Limb (tissue), 2 donors: ENCODE data around the gene CNOT6.

Experiments
- DNase-seq, 2 donors: peaks; one replicate each; pipeline ENCODE4 v3.0.0-alpha.2; 2016; ENCODE audit errors: extremely low spot score in 2 of 2

CNOT6 gene

DNA sequence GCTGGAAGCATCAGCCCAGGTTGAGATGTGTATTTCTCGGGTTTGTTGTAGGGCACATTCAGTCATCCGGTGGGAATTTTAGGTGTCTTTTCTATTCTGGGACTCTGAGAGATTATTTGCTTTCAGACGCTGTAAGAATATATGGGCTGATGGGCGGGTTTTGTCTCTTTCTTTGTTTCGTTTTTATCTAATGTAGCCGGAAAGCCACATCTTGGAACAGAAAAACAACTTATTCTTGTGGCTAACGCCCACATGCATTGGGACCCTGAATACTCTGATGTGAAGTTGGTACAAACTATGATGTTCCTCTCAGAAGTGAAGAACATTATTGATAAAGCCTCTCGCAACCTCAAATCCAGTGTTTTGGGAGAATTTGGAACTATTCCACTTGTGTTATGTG is 74.7 kb downstream of the CNOT6 start:
- no peak for DNase-seq

DNA sequence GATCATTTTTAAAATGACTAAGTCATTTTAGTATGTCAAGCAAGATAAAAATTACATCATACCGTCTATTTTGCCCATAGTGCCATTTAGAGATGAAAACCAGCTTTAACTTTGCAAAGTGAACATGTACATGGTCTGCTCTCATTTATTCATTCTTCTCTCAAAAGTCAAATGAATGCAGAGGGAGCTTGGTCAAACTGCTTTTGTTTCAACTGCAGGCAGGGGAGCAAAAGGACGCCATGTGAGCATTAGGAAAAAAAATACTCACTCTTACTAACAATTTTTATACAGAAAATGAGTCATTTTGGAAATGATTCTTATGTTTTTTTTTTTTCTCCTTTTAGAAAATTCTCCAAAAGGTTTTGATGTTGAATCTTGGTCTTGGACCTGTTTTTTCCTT is 81.4 kb downstream of the CNOT6 start:
- no peak for DNase-seq

GRCh38 chr5:180580681-180581080 is 86.5 kb downstream of the CNOT6 start:
- DNase-seq: no peak

DNA sequence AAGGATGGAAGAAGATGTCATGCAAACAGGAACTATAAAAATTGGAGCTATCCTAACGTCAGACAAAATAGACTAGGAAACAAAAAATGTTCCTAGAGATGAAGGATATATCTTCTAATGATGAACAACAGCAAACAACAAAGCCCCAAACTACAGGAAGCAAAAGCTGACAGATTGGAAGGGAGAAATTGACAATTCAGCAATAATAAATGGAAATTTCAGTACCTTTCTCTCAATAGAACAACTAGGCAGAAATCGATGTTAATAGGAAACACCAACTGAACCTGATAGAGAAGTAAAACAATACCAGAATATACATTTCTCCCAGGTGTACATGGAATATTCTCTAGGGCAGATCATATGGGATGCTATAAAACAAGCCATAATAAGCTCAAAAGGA is 89.6 kb downstream of the CNOT6 start:
- DNase-seq: no peak

- no peak for DNase-seq
Observed at GRCh38 chr5:180586204-180586603, 92.0 kb downstream of the CNOT6 start.

DNA sequence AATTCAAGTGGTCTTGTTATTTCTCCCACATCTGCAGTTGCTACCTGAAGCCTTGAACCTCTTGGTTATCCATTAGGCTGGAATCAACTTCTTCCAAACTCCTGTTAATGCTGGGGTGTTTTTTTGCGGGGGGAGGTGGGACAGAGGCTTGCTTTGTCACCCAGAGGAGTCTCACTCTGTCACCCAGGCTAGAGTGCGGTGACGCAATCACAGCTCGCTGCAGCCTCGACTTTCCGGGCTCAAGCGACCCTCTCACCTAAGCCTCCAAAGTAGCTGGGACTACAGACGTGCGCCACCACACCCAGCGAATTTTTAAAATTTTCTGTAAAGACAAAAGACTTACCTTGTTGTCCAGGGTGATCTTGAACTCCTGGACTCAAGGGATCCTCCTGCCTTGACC is 92.7 kb downstream of the CNOT6 start:
- DNase-seq: no peak

GRCh38 chr5:180589771-180590542 is 95.8 kb downstream of the CNOT6 start:
- peak in 1 of 2 donors; percentile 55 for DNase-seq

DNA sequence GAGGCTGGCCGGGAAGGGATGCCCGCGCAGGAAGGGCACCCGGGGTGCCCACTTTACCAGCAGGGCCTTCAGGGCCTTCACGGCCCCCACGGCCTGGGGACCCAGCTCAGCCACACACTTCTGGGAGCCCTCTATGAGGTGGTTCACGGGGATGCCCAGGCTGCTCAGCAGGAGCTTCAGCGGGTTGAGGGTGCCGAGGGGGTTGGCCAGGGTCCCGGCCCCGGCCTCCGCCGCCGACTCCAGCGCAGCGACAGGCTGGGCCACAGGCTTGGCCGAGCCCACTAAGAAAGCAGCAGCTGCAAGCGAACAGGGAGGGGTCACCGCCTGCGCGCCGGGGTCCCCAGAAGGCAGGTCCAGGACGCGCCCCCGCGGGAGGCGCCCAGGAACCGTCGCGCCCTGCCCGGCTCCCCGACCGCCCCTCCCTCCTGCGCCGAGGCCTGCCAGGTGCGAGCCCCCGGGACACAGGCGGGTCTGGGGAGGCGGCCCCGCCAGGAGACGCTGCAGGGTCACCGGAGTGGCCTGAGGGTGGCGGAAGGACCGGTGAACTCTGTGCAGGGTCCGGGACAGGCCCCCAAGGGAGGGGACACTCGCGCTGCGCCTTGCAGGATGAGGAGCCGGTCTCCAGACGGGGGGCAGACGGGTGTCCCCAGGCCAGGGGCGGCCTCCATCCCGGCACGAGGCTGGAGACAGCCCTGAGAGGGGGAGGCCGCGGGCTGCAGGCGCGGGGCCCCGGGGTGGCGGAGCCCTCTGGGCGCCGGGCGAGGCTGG is 96.5 kb downstream of the CNOT6 start:
- DNase-seq: peak in 1 of 2 donors; percentile 6

DNA sequence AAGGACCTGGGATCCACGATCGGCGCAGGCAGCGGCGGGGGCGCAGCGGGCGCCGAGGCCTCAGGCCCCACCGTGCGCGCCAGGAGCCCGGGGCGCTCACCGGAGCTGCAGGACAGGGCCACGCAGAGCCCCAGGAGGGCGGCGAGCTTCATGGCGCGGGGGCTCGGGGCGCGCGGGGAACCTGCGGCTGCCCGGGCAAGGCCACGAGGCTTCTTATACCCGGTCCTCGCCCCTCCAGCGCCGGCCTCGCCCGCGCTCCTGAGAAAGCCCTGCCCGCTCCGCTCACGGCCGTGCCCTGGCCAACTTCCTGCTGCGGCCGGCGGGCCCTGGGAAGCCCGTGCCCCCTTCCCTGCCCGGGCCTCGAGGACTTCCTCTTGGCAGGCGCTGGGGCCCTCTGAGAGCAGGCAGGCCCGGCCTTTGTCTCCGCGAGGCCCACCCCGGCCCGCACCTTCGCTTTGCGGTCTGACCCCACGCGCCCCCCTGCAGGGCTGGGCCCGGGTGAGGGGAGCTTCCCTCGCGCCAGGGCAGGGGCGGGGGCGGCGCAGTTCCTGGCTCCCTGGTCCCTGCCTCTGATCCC is 97.2 kb downstream of the CNOT6 start, which contains the start of gene SCGB3A1:
Gene SCGB3A1, minus strand, starts transcription at position 189 of the 577 bp plus-strand sequence. Its CDS starts 37 bp downstream, at position 152.
- peak in 1 of 2 donors; percentile 40 for DNase-seq

DNA sequence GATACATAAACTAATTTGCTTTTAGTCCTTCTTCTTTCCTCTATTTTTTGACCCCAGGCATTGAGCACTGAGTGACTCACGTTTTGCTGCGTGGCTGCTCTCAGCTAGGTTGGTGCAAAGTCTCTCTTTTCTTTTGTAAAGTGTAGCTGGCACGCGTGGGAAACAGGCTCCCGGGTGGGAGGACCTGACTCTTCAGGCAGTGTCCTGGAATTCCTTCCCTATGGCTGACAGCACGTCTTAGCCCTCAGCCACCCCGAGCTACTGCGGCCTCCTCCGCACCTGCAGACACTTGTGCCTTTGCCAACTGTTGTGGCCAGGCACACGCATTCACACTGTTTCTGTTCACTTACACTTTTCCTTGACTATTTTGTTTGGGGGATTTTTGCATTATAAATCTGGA is 98.0 kb downstream of the CNOT6 start:
- DNase-seq: no peak

GRCh38 chr5:180593446-180594206 is 99.4 kb downstream of the CNOT6 start:
- DNase-seq: no peak

- DNase-seq: no peak
Observed at GRCh38 chr5:180594311-180595045, 100.3 kb downstream of the CNOT6 start.

- DNase-seq: no peak
Observed at GRCh38 chr5:180595046-180595379, 100.8 kb downstream of the CNOT6 start.

DNA sequence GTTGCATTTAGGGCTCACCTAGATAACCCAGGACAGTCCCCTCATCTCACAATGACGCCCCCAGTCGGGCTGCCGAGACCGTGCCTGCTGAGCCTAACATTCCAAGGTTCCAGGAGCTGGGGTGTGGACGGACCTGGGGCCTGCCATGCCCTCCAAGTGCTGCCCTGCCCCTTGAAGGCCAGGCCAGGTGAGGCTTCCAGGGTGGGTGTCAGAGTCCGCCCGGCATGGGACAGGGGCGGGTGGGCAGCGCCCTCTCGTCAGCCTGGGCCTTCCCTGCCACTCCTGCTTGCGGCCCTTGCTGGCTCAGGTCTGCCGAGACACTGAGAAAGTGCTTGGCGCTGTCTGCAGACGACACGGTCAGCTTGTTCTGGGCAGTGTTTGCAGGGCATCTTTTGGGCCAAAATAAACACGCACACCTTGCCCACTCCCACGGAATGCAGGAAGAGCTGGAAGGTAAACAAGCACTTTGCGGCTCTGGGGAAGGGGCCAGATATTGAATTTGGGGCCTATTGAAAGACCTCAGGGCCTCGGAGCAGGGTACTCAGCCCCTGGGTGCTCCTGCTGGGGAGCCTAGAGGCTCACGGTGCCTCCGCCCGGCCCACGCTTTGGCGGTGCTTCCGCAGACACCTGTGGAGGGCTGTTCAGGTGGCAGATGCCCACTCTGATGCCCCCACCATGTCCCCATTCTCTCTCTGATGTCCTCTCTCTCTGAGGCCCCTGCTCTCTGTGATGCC is 101.4 kb downstream of the CNOT6 start:
- no peak for DNase-seq

DNA sequence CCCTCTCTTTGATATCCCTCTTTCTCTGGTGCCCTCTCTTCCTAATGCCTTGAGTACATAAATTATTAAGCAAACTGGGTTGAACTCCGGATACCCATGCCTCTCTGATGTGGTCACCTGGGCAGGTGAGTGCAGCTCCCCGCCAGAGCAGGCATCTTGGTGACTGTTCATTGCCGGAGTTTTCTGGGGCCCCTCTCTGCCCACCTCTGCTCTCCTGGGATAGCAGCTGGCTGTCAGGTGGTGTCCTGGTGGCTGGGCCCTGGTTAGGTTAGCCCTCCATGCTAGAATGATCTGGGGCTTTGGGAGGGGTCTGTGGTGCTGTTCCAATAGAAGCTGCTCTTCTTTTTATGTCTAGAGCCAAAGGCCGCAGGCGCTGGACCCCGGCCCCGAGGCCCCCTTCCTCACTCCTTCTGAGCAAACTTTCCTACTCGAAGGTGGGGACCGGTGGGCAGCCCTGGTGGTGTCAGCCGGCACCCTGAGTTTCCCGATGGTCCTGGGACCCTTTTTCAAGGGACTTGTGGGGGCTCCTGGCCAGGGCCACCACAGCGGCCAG is 102.0 kb downstream of the CNOT6 start:
- no peak for DNase-seq

GRCh38 chr5:180596668-180597231 is 102.6 kb downstream of the CNOT6 start:
- no peak for DNase-seq

GRCh38 chr5:180598316-180598701 is 104.1 kb downstream of the CNOT6 start:
- peak in 1 of 2 donors; percentile 23 for DNase-seq

DNA sequence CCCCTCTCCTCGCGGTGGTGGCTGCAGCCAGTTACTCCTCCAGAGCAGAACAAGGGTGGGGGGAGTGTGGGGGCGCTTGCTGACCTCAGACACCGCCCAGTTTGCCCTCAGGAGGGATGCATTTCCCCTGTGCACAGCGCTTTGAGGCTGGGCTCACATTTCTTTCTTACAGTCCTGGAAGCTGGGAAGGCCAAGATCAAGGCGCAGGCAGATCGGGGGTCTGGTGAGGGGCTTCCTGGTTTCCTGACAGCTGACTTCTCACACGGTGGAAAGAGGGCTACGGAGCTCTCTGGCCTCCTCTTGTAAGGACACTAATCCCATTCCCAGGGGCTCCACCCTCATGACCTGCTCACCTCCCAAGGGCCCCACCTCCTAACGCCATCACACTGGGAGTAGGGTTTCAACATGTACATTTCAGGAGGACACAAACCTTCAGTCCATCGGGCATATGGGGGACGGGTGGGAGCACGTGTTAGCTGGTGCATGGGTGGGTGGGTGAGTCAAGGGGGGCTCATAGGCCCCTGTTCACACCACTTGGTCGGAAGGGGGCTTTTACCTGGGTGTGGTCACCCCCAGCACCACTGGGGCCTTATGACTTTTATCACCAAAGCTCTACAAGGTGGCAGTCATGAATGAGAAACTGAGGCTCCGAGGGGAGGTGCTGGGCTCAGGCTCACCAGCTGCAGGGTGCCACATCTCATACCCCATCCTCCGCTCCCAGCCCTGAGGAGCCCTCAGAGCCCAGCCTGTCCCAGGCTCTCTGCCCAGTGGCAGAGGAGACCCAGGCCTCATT is 104.8 kb downstream of the CNOT6 start:
- no peak for DNase-seq

DNA sequence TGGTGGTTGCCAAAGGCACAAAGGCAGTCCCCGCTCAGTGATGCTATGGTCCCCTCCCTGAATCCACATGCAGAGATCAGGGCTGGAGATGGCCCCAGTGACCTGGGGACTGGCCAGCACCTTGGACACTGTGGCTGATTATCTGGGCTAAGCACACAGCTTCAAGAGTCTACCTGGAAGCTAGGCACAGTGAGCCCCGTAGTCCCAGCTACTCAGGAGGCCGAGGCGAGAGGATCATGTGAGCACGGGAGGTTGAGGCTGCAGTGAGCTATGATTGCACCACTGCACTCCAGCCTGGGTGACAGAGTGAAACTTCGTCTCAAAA is 105.4 kb downstream of the CNOT6 start:
- DNase-seq: no peak
